Peyer's patch (tissue), 4 donors: ENCODE data around the gene ZNF543. TPM values are rescaled to one million over a fixed set of nuclear protein-coding genes. Genes with fewer than 3 reads are reported as not detected.
"Not testable (repeated sequence)": the region's sequence is repeated elsewhere in the genome, so short reads cannot be mapped to it uniquely, and the experiment has no call there.

ENCODE experiments used
- DNase-seq, 3 donors: peaks; one replicate each; pipeline ENCODE4 v3.0.0-alpha.2; 2017 to 2019
- H3K27ac ChIP-seq, 4 donors: fragments of 200-600 bp; sonication (generic); one replicate each; pipeline ENCODE4 v1.5.1; 2016 to 2019
- H3K27me3 ChIP-seq, 2 donors: fragments of 200-600 bp; sonication (generic); one replicate each; pipeline ENCODE4 v1.5.1; 2019
- H3K36me3 ChIP-seq, 3 donors: fragments of 200-600 bp; sonication (generic); one replicate each; pipeline ENCODE4 v1.5.1; 2016 to 2019
- H3K4me1 ChIP-seq, 4 donors: fragments of 200-600 bp; sonication (generic); one replicate each; pipeline ENCODE4 v1.5.1; 2016 to 2019
- H3K4me3 ChIP-seq, 4 donors: fragments of 200-600 bp; sonication (generic); 1 replicate in 3 of 4; 2 replicates in 1 of 4; pipeline ENCODE4 v1.5.1; 2016 to 2019; ENCODE audit warnings: mild to moderate bottlenecking in 1 of 4
- H3K9me3 ChIP-seq, 4 donors: fragments of 200-600 bp; sonication (generic); one replicate each; pipeline ENCODE4 v1.5.1; 2016 to 2019; ENCODE audit warnings: mild to moderate bottlenecking in 1 of 4
- POLR2A ChIP-seq, 2 donors: fragments of 450-650 bp; IDR thresholded peaks; one replicate each; pipeline ENCODE4 v1.5.1; 2017; ENCODE audit warnings: antibody characterized with exemption in 2 of 2, mild to moderate bottlenecking in 2 of 2, moderate library complexity in 2 of 2
- total RNA-seq, 4 donors: library from RNA; depleted of rRNA; stranded (reverse); fragments of >200 nt; gene quantifications; one replicate each; pipeline ENCODE4 v1.1.0, GENCODE V29; 2016
- TF ChIP-seq, protein P1 (sequence below), 6 experiments: fragments of 450-650 bp in 4 of 6; fragments of 200-600 bp in 2 of 6; sonication (generic) in 1 of 6; IDR thresholded peaks; one replicate each; pipeline ENCODE4 v1.5.1; 2017 to 2019; ENCODE audit warnings: antibody characterized with exemption in 6 of 6, mild to moderate bottlenecking in 3 of 6, moderate library complexity in 1 of 6

Gene ZNF543
- 1 to 10 TPM; 1.8 to 7.4 (median 5.2) TPM for total RNA-seq

DNA sequence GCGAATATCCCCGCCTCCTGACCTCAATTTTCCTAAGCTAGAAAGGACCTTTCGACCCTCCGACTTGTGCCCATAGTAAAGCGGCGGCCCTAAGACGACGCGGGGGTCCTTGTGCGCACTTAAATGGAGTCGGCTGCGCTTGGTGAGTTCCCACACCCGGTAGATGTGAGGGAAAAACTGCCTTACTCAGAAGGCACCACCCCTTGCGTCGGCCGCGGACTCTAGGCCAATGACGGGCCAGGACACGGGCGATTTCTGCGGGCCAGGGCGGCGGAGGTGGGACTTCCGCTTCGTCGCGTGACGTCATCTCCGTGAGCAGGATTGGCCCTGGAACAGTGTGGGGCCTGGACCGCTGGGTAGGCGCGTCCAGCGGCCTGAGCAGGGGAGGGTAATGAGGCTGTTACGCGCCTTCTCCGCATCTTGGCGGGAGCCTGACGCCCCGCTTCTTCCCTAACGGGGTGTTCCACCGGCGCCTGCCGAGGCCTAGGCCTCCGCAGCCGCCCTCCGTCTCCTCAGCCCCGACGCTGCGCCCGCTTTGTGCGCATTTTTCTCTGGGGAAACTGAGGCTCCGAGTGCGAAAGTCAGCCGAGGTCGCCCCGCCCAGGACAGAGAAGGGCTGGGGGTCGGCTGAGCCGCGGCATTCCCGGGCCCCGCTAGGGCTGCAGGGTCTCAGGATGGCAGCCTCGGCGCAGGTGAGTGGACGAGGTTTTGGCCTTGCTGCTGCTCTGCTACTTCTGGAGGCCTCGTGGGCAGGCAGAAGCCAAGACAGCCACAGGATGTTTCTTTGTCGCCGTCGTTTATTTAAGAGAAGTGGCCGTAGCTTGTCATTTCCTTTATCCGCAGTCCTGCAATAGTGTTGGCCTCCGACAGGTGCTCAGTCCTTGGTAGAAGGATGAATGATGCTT lies at the start of gene ZNF543:
Gene ZNF543 (plus strand): TSS at position 293 of the 905 bp plus-strand sequence. CDS start 382 bp downstream, at position 675.
- Histone ChIP-seq H3K27me3 (no peaks in the 10 kb centered on the region), H3K9me3 (peaks cover 0 to 3% (median 0%) of the 10 kb centered on the region in 4 donors), H3K27ac (peak within 1 kb of the TSS; percentile 77 to 83 (median 80)), H3K4me3 (peak within 1 kb of the TSS; percentile 66 to 79 (median 74)), H3K4me1 (peaks cover 3 to 17% (median 8%) of the 10 kb centered on the region in 4 donors), H3K36me3 (peaks cover 0 to 27% (median 5%) of the 10 kb centered on the region in 3 donors)
- peak; percentile 96 to 98 (median 96) for DNase-seq
- peak; percentile 27 to 38 for TF ChIP-seq POLR2A (IDR thresholded peaks at IDR 0.05)
- TF ChIP-seq, protein P1, sequence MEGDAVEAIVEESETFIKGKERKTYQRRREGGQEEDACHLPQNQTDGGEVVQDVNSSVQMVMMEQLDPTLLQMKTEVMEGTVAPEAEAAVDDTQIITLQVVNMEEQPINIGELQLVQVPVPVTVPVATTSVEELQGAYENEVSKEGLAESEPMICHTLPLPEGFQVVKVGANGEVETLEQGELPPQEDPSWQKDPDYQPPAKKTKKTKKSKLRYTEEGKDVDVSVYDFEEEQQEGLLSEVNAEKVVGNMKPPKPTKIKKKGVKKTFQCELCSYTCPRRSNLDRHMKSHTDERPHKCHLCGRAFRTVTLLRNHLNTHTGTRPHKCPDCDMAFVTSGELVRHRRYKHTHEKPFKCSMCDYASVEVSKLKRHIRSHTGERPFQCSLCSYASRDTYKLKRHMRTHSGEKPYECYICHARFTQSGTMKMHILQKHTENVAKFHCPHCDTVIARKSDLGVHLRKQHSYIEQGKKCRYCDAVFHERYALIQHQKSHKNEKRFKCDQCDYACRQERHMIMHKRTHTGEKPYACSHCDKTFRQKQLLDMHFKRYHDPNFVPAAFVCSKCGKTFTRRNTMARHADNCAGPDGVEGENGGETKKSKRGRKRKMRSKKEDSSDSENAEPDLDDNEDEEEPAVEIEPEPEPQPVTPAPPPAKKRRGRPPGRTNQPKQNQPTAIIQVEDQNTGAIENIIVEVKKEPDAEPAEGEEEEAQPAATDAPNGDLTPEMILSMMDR (IDR thresholded peaks at IDR 0.05) = no peak

DNA sequence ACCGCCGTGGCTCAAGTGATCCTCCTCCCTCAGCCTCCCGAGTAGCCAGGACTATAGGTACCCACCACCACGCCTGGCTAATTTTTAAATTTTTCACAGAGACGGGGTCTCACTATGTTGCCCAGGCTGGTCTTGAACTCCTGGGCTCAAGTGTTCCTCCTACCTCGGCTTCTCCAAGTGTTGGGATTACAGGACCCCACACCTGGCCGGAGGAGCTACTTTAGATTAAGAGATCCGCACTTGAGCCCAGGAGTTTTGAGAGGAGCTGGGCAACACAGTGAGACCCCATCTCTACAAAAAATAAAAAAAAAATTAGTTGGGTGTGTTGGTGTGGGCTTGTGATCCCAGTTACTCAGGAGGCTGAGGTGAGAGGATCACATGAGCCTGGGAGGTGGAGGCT lies 49.0 kb upstream of the ZNF543 start:
- H3K4me1 ChIP-seq = no peaks in the 10 kb centered on the region
- no peaks in the 10 kb centered on the region for H3K9me3 ChIP-seq
- TF ChIP-seq POLR2A (IDR thresholded peaks at IDR 0.05) = no peak
- TF ChIP-seq, protein P1 (IDR thresholded peaks at IDR 0.05) = no peak
- no peak for DNase-seq
- H3K27me3 ChIP-seq = no peaks in the 10 kb centered on the region
- H3K36me3 ChIP-seq = peaks cover 0 to 9% (median 0%) of the 10 kb centered on the region in 3 donors
- H3K4me3 ChIP-seq = no peak overlapping the region
- H3K27ac ChIP-seq = no peak overlapping the region

DNA sequence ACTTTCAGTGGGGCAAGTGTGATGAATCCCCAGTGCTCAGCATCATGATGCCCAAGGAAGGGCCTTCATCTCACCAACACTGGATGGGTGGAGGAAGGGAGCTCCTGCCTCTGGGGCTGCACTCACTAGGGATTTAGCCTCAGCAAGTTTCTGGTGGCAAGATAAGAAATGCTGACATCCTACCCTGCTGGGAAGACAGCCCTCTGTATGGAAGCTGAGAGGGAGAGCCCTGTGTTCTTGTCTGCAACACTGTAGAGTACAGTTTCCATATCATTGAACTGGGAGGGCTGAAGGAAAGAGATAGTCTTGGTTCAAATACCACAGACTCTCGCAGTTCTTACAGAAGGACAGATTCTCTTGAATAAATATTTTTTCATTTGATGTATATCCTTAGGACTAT lies 47.3 kb upstream of the ZNF543 start:
- no peak overlapping the region for H3K27ac ChIP-seq
- no peak for DNase-seq
- no peaks in the 10 kb centered on the region for H3K9me3 ChIP-seq
- TF ChIP-seq, protein P1 (IDR thresholded peaks at IDR 0.05) = no peak
- no peak for TF ChIP-seq POLR2A (IDR thresholded peaks at IDR 0.05)
- H3K4me3 ChIP-seq = no peak overlapping the region
- H3K27me3 ChIP-seq = no peaks in the 10 kb centered on the region
- no peaks in the 10 kb centered on the region for H3K4me1 ChIP-seq
- peaks cover 0 to 9% (median 0%) of the 10 kb centered on the region in 3 donors for H3K36me3 ChIP-seq

DNA sequence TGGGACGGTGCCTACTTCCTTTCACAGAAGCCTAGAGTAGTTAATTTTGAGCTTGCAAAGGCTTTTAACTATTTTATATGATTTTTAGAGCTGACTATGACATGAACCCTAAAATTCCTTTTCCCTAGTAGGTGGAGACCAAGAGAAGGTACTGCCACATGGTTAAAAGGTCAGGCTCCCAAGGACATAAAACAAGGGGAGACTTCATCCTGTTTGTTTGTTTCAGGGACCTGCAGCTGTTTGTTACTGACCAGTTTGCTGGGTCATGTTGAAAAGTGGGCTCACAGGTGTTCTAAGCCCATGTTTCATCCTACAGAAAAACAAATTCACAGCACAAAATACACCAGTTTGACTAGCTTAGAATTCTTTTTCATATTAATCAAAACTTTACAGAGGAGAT lies 43.8 kb upstream of the ZNF543 start:
- Histone ChIP-seq H3K4me1 (peaks cover 0 to 5% (median 4%) of the 10 kb centered on the region in 4 donors), H3K4me3 (no peak overlapping the region), H3K9me3 (no peaks in the 10 kb centered on the region), H3K27me3 (no peaks in the 10 kb centered on the region), H3K36me3 (no peaks in the 10 kb centered on the region), H3K27ac (no peak overlapping the region)
- TF ChIP-seq, protein P1 (IDR thresholded peaks at IDR 0.05) = no peak
- TF ChIP-seq POLR2A (IDR thresholded peaks at IDR 0.05) = no peak
- DNase-seq = no peak

DNA sequence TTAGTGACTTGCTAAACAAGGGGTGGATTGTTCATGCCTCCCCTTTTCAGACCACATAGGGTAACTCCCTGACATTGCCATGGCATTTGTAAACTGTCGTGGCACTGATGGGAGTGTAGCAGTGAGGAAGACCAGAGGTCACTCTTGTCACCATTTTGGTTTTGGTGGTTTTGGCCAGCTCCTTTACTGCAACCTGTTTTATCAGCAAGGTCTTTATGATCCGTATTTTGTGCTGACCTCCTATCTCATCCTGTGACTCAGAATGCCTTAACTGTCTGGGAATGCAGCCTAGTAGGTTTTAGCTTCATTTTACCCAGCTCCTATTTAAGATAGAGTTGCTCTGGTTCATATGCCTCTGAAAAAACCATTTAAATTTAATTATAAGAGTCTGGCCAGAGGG lies 41.8 kb upstream of the ZNF543 start:
- DNase-seq, H3K27ac ChIP-seq, H3K4me3 ChIP-seq, H3K9me3 ChIP-seq, H3K36me3 ChIP-seq, H3K27me3 ChIP-seq: not testable (repeated sequence)
- H3K4me1 ChIP-seq = peaks cover 0 to 26% (median 10%) of the 10 kb centered on the region in 4 donors
